K562 (cell line): ENCODE results near the gene NFIC. TPM values are rescaled to one million over a fixed set of nuclear protein-coding genes. Genes with fewer than 3 reads are reported as not detected.
A peak's percentile ranks its signal among the peaks of the same experiment; 100 is the strongest.

Experiments
- BMI1 ChIP-seq: fragments of 150-350 bp; IDR thresholded peaks from 2 replicates; pipeline ENCODE4 v1.6.1; 2014; ENCODE audit warnings: low read length
- CHD4 ChIP-seq: fragments of 200-600 bp; sonication (generic); IDR thresholded peaks from 3 replicates; pipeline ENCODE4 v1.6.1; 2012; ENCODE audit warnings: low read depth, mild to moderate bottlenecking, mixed read lengths, low read length, inconsistent platforms; ENCODE audit not compliant: insufficient read depth, insufficient replicate concordance, poor library complexity, severe bottlenecking
- GTF2F1 ChIP-seq: IDR thresholded peaks from 2 replicates; pipeline ENCODE4 v1.6.1; 2011; ENCODE audit warnings: low read depth, low read length, improper control_type of control experiment
- KHSRP ChIP-seq: fragments of 450-650 bp; IDR thresholded peaks from 2 replicates; pipeline ENCODE4 v1.6.1; 2017
- L3MBTL2 ChIP-seq: fragments of 450-650 bp; IDR thresholded peaks from 2 replicates; pipeline ENCODE4 v1.6.1; 2016; ENCODE audit warnings: mild to moderate bottlenecking, moderate library complexity
- MAFK ChIP-seq: IDR thresholded peaks from 2 replicates; pipeline ENCODE4 v1.6.1; 2011; ENCODE audit warnings: low read length, improper control_type of control experiment
- MXD1 ChIP-seq: fragments of 250-450 bp; sonication (Bioruptor Pico); IDR thresholded peaks from 2 replicates; pipeline ENCODE4 v1.8.0; 2021; ENCODE audit warnings: borderline replicate concordance, mild to moderate bottlenecking, moderate library complexity; ENCODE audit not compliant: poor library complexity, severe bottlenecking
- NBN ChIP-seq: fragments of 450-650 bp; IDR thresholded peaks from 2 replicates; pipeline ENCODE4 v1.6.1; 2016; ENCODE audit warnings: low read depth, mild to moderate bottlenecking
- PCBP2 ChIP-seq: fragments of 200-400 bp; formaldehyde crosslinking; IDR thresholded peaks from 2 replicates; pipeline ENCODE4 v1.6.1; 2018; ENCODE audit warnings: low read length, low read depth, mild to moderate bottlenecking, moderate library complexity; ENCODE audit not compliant: poor library complexity, severe bottlenecking
- TBP ChIP-seq: optimal IDR thresholded peaks from 2 replicates; pipeline ENCODE3; 2011; ENCODE audit warnings: low read depth, low read length, improper control_type of control experiment
- ZNF316 ChIP-seq: fragments of 450-650 bp; IDR thresholded peaks from 2 replicates; pipeline ENCODE4 v1.6.1; 2016
- polyA plus RNA-seq, 8 experiments: library from polyadenylated mRNA; depleted of rRNA in 4 of 8; stranded (reverse) in 5 of 8; unstranded in 3 of 8; fragments of >200 nt; fragmentation: Nextera tagmentation in 2 of 8; fragmentation: Illumina TruSeq in 1 of 8; extraction: Ambion mirVana in 2 of 8; extraction: Trizol in 1 of 8; gene quantifications; 2 replicates each; pipeline versions ENCODE4 v1.2.1 to v1.2.3, GENCODE V29; 2011 to 2014; ENCODE audit warnings: inconsistent platforms in 1 of 8, missing spikeins in 1 of 8
- total RNA-seq, 7 experiments: library from RNA; depleted of rRNA in 6 of 7; stranded (reverse); fragments of >200 nt in 6 of 7; fragmentation: Illumina TruSeq in 2 of 7; extraction: Trizol in 2 of 7; gene quantifications; 2 replicates each; pipeline versions ENCODE4 v1.2.1 to v1.2.3, GENCODE V29; 2011 to 2021; ENCODE audit warnings: low replicate concordance in 1 of 7
- TF ChIP-seq, protein P1 (sequence below), 3 experiments: IDR thresholded peaks in 2 of 3; conservative IDR thresholded peaks in 1 of 3; 2 replicates each; pipeline ENCODE4 v1.5.1; 2011 to 2012; ENCODE audit warnings: low read length in 3 of 3, mild to moderate bottlenecking in 3 of 3, control low read depth in 2 of 3, improper control_type of control experiment in 1 of 3, inconsistent platforms in 1 of 3, low read depth in 1 of 3, mixed read lengths in 1 of 3, moderate library complexity in 1 of 3; ENCODE audit not compliant: insufficient read depth in 2 of 3
- TF ChIP-seq, protein P2 (sequence below): sonication (generic); formaldehyde crosslinking; IDR thresholded peaks from 2 replicates; pipeline ENCODE4 v1.8.0; 2022; ENCODE audit warnings: missing genetic modification reagents, mild to moderate bottlenecking, borderline replicate concordance
- TF ChIP-seq, protein P3 (sequence below): sonication (generic); formaldehyde crosslinking; IDR thresholded peaks from 2 replicates; pipeline ENCODE4 v1.8.0; 2023; ENCODE audit warnings: missing genetic modification reagents, mild to moderate bottlenecking, borderline replicate concordance
- TF ChIP-seq, protein P4 (sequence below), 2 experiments: fragments of 250-450 bp in 1 of 2; fragments of 450-650 bp in 1 of 2; sonication (Bioruptor Pico) in 1 of 2; IDR thresholded peaks; 2 replicates each; pipeline versions ENCODE4 v1.6.1 to v1.8.0; 2016 to 2021; ENCODE audit warnings: mild to moderate bottlenecking in 2 of 2, moderate library complexity in 2 of 2, missing compliant biosample characterization in 1 of 2, missing genetic modification characterization in 1 of 2

Gene NFIC
- total and polyA plus RNA-seq, 9 of the 15 experiments (the other 6 are each of a cell fraction or from before 2014, with no cell fraction given): 0.71 to 62.1 (median 6.9) TPM

DNA sequence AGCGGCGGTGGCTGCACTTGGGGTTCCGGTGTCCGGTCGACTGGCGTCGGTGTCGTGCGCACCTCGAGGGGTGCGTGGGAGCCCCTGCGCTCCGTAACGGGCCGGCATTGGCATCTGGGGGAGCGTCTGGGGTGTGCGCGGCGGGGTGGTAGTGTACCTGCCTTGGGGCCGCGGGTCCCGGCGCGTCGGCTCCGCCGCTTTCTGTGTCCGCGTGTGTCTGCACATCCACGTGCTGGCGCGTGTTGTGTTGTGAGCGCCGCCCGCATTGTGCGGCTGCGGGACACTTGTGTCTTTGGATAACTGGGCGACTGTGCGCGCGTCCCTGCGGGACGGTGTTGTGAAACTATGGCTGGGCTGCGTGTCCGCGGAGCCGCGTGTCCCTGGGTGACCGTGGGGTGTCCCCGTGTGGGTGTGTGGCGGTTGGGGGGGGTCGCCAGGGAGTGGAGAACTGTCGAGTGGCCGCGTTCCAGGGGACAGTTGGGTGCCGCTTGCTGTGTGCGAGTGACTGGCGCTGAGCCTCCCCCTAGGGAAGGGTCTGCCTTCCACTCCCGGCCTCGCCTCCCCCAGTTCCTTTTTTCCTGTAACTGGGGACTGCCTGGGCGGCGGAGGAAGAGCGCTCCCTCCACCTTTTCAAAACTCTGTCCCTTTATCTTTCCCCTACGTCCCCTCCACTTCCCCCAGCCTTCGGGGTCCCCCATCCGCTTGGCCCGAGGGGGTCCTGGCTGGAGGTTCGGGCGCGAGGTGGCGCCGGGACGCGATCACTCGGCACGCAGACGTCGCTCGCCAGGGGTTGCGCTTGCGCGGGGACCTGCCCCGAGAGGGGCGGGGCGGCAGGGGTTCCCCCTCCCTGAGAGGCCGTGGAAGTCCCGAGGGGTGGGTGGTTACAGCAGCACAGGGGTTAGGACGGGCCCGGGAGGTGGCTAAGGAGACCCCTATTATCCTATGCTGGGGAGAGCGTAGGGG, 5.7 kb upstream of the NFIC start (continued):
- TF ChIP-seq, protein P1, sequence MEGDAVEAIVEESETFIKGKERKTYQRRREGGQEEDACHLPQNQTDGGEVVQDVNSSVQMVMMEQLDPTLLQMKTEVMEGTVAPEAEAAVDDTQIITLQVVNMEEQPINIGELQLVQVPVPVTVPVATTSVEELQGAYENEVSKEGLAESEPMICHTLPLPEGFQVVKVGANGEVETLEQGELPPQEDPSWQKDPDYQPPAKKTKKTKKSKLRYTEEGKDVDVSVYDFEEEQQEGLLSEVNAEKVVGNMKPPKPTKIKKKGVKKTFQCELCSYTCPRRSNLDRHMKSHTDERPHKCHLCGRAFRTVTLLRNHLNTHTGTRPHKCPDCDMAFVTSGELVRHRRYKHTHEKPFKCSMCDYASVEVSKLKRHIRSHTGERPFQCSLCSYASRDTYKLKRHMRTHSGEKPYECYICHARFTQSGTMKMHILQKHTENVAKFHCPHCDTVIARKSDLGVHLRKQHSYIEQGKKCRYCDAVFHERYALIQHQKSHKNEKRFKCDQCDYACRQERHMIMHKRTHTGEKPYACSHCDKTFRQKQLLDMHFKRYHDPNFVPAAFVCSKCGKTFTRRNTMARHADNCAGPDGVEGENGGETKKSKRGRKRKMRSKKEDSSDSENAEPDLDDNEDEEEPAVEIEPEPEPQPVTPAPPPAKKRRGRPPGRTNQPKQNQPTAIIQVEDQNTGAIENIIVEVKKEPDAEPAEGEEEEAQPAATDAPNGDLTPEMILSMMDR (IDR thresholded peaks at IDR 0.05 in 2 of 3, conservative IDR thresholded peaks at IDR 0.05 in 1 of 3; ENCODE audit: insufficient read depth in 2 of 3, low read depth in 1 of 3, low read length in 3 of 3): peak in 2 of 3 experiments; percentile 12 to 26; a peak in 2 of 6 replicates
- TF ChIP-seq CHD4 (no peak), PCBP2 (no peak), L3MBTL2 (peak; percentile 82), NBN (no peak), BMI1 (no peak), TBP (no peak), MXD1 (CRISPR knock-in tag) (peak; percentile 75), ZNF316 (no peak), KHSRP (no peak), GTF2F1 (no peak), MAFK (no peak)
- TF ChIP-seq, protein P2, sequence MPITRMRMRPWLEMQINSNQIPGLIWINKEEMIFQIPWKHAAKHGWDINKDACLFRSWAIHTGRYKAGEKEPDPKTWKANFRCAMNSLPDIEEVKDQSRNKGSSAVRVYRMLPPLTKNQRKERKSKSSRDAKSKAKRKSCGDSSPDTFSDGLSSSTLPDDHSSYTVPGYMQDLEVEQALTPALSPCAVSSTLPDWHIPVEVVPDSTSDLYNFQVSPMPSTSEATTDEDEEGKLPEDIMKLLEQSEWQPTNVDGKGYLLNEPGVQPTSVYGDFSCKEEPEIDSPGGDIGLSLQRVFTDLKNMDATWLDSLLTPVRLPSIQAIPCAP (CRISPR knock-in tag): no peak
- TF ChIP-seq, protein P3, sequence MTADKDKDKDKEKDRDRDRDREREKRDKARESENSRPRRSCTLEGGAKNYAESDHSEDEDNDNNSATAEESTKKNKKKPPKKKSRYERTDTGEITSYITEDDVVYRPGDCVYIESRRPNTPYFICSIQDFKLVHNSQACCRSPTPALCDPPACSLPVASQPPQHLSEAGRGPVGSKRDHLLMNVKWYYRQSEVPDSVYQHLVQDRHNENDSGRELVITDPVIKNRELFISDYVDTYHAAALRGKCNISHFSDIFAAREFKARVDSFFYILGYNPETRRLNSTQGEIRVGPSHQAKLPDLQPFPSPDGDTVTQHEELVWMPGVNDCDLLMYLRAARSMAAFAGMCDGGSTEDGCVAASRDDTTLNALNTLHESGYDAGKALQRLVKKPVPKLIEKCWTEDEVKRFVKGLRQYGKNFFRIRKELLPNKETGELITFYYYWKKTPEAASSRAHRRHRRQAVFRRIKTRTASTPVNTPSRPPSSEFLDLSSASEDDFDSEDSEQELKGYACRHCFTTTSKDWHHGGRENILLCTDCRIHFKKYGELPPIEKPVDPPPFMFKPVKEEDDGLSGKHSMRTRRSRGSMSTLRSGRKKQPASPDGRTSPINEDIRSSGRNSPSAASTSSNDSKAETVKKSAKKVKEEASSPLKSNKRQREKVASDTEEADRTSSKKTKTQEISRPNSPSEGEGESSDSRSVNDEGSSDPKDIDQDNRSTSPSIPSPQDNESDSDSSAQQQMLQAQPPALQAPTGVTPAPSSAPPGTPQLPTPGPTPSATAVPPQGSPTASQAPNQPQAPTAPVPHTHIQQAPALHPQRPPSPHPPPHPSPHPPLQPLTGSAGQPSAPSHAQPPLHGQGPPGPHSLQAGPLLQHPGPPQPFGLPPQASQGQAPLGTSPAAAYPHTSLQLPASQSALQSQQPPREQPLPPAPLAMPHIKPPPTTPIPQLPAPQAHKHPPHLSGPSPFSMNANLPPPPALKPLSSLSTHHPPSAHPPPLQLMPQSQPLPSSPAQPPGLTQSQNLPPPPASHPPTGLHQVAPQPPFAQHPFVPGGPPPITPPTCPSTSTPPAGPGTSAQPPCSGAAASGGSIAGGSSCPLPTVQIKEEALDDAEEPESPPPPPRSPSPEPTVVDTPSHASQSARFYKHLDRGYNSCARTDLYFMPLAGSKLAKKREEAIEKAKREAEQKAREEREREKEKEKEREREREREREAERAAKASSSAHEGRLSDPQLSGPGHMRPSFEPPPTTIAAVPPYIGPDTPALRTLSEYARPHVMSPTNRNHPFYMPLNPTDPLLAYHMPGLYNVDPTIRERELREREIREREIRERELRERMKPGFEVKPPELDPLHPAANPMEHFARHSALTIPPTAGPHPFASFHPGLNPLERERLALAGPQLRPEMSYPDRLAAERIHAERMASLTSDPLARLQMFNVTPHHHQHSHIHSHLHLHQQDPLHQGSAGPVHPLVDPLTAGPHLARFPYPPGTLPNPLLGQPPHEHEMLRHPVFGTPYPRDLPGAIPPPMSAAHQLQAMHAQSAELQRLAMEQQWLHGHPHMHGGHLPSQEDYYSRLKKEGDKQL (CRISPR knock-in tag): no peak
- TF ChIP-seq, protein P4, sequence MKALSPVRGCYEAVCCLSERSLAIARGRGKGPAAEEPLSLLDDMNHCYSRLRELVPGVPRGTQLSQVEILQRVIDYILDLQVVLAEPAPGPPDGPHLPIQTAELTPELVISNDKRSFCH (CRISPR knock-in tag; IDR thresholded peaks at IDR 0.05): no peak
- TF ChIP-seq, protein P4 (tag; IDR thresholded peaks at IDR 0.05): peak; percentile 55; the same call in 1 of the 2 replicates
